Hepatocyte (in vitro differentiated cells): ENCODE data around the gene SLC7A4. TPM values are rescaled to one million over a fixed set of nuclear protein-coding genes. Genes with fewer than 3 reads are reported as not detected.

Experiments
- DNase-seq: peaks from one replicate; pipeline ENCODE4 v3.0.0-alpha.2; 2016; ENCODE audit warnings: low spot score
- H2AFZ ChIP-seq: fragments of 200-600 bp; sonication (generic); 2 replicates; pipeline ENCODE4 v1.6.0; 2016; ENCODE audit warnings: antibody characterized with exemption, mild to moderate bottlenecking
- H3K27ac ChIP-seq: fragments of 200-600 bp; sonication (generic); 2 replicates; pipeline ENCODE4 v1.5.1; 2016; ENCODE audit warnings: mild to moderate bottlenecking
- H3K27me3 ChIP-seq: fragments of 200-600 bp; sonication (generic); 2 replicates; pipeline ENCODE4 v1.6.1; 2016
- H3K36me3 ChIP-seq: fragments of 200-600 bp; sonication (generic); replicated peaks from 2 replicates; pipeline ENCODE4 v1.5.1; 2016; ENCODE audit warnings: low read depth; ENCODE audit not compliant: insufficient read depth
- H3K4me1 ChIP-seq: fragments of 200-600 bp; sonication (generic); 2 replicates; pipeline ENCODE4 v1.5.1; 2016; ENCODE audit warnings: mild to moderate bottlenecking, moderate library complexity; ENCODE audit not compliant: insufficient read depth
- H3K4me2 ChIP-seq: fragments of 200-600 bp; sonication (generic); 2 replicates; pipeline ENCODE4 v1.6.0; 2016
- H3K4me3 ChIP-seq: fragments of 200-600 bp; sonication (generic); 2 replicates; pipeline ENCODE4 v1.5.1; 2016; ENCODE audit warnings: mild to moderate bottlenecking
- H3K79me2 ChIP-seq: fragments of 200-600 bp; sonication (generic); 2 replicates; pipeline ENCODE4 v1.6.0; 2017; ENCODE audit warnings: mild to moderate bottlenecking
- H3K9me2 ChIP-seq: fragments of 200-600 bp; sonication (generic); replicated peaks from 2 replicates; pipeline ENCODE4 v1.6.0; 2017; ENCODE audit warnings: mild to moderate bottlenecking; ENCODE audit not compliant: insufficient read depth
- H3K9me3 ChIP-seq: fragments of 200-600 bp; sonication (generic); 2 replicates; pipeline ENCODE4 v1.5.1; 2016; ENCODE audit warnings: low read depth, mild to moderate bottlenecking
- H4K20me1 ChIP-seq: fragments of 200-600 bp; sonication (generic); 2 replicates; pipeline ENCODE4 v1.6.0; 2016; ENCODE audit warnings: mild to moderate bottlenecking; ENCODE audit not compliant: insufficient read depth, poor library complexity, severe bottlenecking
- CTCF ChIP-seq: fragments of 200-600 bp; sonication (generic); IDR thresholded peaks from 2 replicates; pipeline ENCODE4 v1.5.1; 2016; ENCODE audit warnings: antibody characterized with exemption, mild to moderate bottlenecking; ENCODE audit not compliant: poor library complexity
- EZH2 ChIP-seq: fragments of 200-600 bp; sonication (generic); IDR thresholded peaks from 2 replicates; pipeline ENCODE4 v1.6.1; 2016; ENCODE audit warnings: antibody characterized with exemption, mild to moderate bottlenecking, borderline replicate concordance
- EZH2phosphoT487 ChIP-seq: fragments of 200-600 bp; sonication (generic); IDR thresholded peaks from one replicate; pipeline ENCODE4 v1.6.1; 2018; ENCODE audit warnings: antibody characterized with exemption, mild to moderate bottlenecking, low read depth, moderate library complexity; ENCODE audit not compliant: unreplicated experiment, severe bottlenecking
- WGBS: methylation state at CpG from one replicate; pipeline ENCODE4 v1.1.6; 2016; ENCODE audit warnings: low lambda C conversion rate; ENCODE audit errors: missing lambda C conversion rate; 5-methylcytosine and 5-hydroxymethylcytosine counted together
- polyA plus RNA-seq: library from polyadenylated mRNA; unstranded; fragments of >200 nt; fragmentation: Nextera tagmentation; extraction: Ambion mirVana; gene quantifications from 2 replicates; pipeline ENCODE4 v1.2.1, GENCODE V29; 2016
- total RNA-seq: library from RNA; depleted of rRNA; stranded (reverse); fragments of >200 nt; gene quantifications from 2 replicates; pipeline ENCODE4 v1.2.3, GENCODE V29; 2014

SLC7A4 gene
- total RNA-seq = 89.9 and 140 TPM in 2 replicates
- polyA plus RNA-seq = 494 and 496 TPM in 2 replicates

- Histone ChIP-seq H3K79me2 (no peaks in the 10 kb centered on the region), H3K4me1 (peaks cover 17% of the 10 kb centered on the region), H3K27me3 (no peaks in the 10 kb centered on the region), H3K9me3 (no peaks in the 10 kb centered on the region), H3K27ac (peak within 1 kb of the TSS; percentile 52), H3K36me3 (no peaks in the 10 kb centered on the region), H4K20me1 (no peaks in the 10 kb centered on the region), H2AFZ (peak within 1 kb of the TSS; percentile 63), H3K4me2 (peak within 1 kb of the TSS; percentile 91), H3K4me3 (no peak within 1 kb of the TSS), H3K9me2 (no peaks in the 10 kb centered on the region)
- WGBS = 8% methylated on average over 23 of the region's 59 CpGs
- TF ChIP-seq EZH2 = peak; percentile 35
- TF ChIP-seq EZH2phosphoT487 = no peak
- DNase-seq = peak; percentile 68
These were observed at the start of gene SLC7A4 for GRCh38 chr22:21032037-21032867. TSS of gene SLC7A4 (minus strand) at chr22:21032561. CDS start at chr22:21031812, 749 bp downstream.

- no peak overlapping the region for H3K27ac ChIP-seq
- no peak overlapping the region for H3K4me2 ChIP-seq
- no peak overlapping the region for H2AFZ ChIP-seq
- H3K36me3 ChIP-seq = no peaks in the 10 kb centered on the region
- H3K27me3 ChIP-seq = no peaks in the 10 kb centered on the region
- H4K20me1 ChIP-seq = no peaks in the 10 kb centered on the region
- WGBS = 91% methylated on average over 30 of the region's 31 CpGs
- no peaks in the 10 kb centered on the region for H3K9me3 ChIP-seq
- no peaks in the 10 kb centered on the region for H3K9me2 ChIP-seq
- no peaks in the 10 kb centered on the region for H3K79me2 ChIP-seq
- no peaks in the 10 kb centered on the region for H3K4me1 ChIP-seq
- no peak overlapping the region for H3K4me3 ChIP-seq
- DNase-seq = no peak
- TF ChIP-seq CTCF (no peak), EZH2 (no peak), EZH2phosphoT487 (no peak)
These were observed 48.2 kb upstream of the SLC7A4 start for GRCh38 chr22:21080435-21081137.

- Histone ChIP-seq H3K4me3 (no peak overlapping the region), H3K27ac (no peak overlapping the region), H3K36me3 (no peaks in the 10 kb centered on the region), H3K4me1 (no peaks in the 10 kb centered on the region), H3K79me2 (no peaks in the 10 kb centered on the region), H3K9me3 (no peaks in the 10 kb centered on the region), H3K27me3 (no peaks in the 10 kb centered on the region), H3K9me2 (no peaks in the 10 kb centered on the region), H3K4me2 (no peak overlapping the region), H4K20me1 (no peaks in the 10 kb centered on the region), H2AFZ (no peak overlapping the region)
- no peak for TF ChIP-seq EZH2phosphoT487
- TF ChIP-seq CTCF = no peak
- TF ChIP-seq EZH2 = no peak
- 85% methylated on average over 5 of the region's 5 CpGs for WGBS
- DNase-seq = no peak
These were observed 47.1 kb upstream of the SLC7A4 start for GRCh38 chr22:21079493-21079892.

GRCh38 chr22:21078916-21079315, 46.6 kb upstream of the SLC7A4 start:
- H3K27me3 ChIP-seq = no peaks in the 10 kb centered on the region
- 83% methylated on average over 10 of the region's 11 CpGs for WGBS
- H3K9me2 ChIP-seq = no peaks in the 10 kb centered on the region
- TF ChIP-seq EZH2 (no peak), EZH2phosphoT487 (no peak), CTCF (no peak)
- no peak overlapping the region for H3K27ac ChIP-seq
- no peaks in the 10 kb centered on the region for H3K9me3 ChIP-seq
- no peaks in the 10 kb centered on the region for H4K20me1 ChIP-seq
- H2AFZ ChIP-seq = no peak overlapping the region
- no peak for DNase-seq
- no peak overlapping the region for H3K4me3 ChIP-seq
- H3K4me2 ChIP-seq = no peak overlapping the region
- no peaks in the 10 kb centered on the region for H3K4me1 ChIP-seq
- no peaks in the 10 kb centered on the region for H3K79me2 ChIP-seq
- H3K36me3 ChIP-seq = no peaks in the 10 kb centered on the region
